Activated CD8-positive, alpha-beta memory T cell treated with anti-CD3 and anti-CD28 coated beads for 1 hour (primary cell): ENCODE data around the gene TLE1.
"Not testable (repeated sequence)": the region's sequence is repeated elsewhere in the genome, so short reads cannot be mapped to it uniquely, and the experiment has no call there.

Experiments used
- DNase-seq, 2 donors: peaks; one replicate each; pipeline ENCODE4 v3.0.0-alpha.2; 2020; ENCODE audit warnings: low read depth in 1 of 2; ENCODE audit errors: extremely low read depth in 1 of 2

TLE1 gene

DNA sequence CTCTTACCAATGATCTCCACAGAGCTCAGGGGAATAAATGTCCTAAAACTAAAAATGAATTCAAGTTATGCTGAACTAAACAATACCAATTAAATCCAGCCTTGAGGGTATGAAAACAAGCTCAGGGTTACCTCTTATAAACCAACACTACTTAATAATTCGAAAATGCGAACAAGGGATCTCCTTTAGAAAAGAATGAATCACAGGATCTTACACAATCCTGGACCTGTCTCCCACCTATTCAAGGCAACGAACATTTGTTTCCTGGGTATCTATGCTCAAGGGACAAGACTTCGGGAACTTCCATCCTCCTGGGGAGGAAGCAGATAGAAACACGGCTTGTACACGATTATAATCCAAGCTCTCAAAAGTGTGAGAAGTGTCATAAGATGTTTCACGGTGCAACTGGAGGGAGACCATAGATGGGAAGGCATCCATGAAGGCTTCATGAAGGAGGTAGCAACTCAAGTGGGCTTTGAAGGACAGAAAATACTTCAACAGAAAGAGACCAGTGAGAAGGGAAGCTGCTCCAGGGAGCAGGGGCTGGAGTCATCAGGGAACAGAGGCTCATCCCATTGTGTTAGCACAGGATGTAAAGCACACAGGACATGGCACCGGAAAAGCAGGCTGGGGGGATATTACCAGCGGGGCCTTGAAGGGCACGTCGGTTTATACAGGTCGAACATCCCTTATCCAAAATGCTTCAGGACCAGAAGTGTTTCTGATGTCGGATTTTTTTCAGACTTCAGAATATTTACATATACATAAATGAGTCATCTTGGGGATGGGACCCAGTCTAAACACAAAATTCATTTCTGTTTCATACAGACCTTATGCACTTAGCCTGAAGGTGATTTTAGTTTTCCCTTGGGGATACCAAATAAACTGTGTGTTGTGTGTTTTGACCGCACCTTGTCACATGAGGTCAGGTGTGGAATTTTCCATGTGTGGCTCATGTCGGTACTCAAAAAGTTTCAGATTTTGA lies 87.4 kb downstream of the TLE1 start:
- no peak for DNase-seq

DNA sequence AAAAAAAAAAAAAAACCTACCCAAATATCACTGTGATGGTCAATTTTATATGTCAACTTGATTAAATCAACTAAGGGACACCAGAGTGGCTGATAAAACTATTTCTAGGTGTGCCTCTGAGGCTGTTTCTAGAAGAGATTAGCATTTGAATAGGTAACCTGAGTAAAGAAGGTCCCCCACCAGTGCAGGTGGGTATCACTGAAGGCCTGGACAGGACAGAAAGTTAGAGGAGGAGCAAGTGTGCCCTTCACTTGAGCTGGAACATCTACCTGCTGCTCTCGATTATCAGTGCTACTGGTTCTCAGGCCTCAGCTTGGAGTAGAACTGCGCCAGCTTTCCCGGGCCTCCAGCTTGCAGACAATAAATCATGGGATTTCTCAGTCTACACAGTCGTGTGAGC lies 88.7 kb downstream of the TLE1 start:
- DNase-seq = no peak

DNA sequence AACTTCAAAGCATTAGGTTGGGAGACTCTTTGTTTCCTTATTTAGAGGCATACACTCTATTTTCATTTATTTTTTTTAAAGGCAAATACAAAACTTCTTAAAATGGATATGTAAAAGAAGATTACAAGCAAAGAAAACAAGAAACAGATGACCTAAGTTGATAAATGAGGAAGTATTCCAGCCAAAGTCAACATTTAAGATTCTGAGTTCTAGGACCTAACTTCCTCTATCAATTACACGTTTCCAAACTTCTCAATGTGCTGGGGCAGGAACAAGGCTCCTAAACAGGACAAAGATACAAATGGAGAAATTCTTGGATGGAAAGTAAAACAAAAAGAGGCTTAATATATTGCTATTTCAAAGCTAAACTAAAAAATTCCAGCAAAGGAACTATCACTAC lies 89.5 kb downstream of the TLE1 start:
- DNase-seq = no peak

DNA sequence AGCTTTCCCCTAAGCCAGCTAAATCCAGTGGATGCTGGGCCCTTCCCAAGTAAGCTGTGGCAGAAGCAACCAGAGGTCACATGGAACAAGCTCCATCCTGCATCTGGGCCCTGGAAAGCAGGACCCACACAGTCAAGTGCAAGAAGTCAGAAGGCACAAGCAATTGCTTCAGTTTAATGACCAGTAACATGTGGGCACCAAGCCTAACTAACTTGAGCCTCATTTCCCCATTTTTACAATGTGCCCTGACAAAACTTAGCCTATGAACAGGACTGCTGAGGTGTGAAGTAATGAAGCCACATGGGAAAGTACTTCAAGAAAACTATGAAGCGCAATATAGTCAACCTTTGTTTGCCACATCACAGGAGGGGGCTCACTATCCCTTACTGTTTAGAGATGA lies 90.5 kb downstream of the TLE1 start:
- no peak for DNase-seq

DNA sequence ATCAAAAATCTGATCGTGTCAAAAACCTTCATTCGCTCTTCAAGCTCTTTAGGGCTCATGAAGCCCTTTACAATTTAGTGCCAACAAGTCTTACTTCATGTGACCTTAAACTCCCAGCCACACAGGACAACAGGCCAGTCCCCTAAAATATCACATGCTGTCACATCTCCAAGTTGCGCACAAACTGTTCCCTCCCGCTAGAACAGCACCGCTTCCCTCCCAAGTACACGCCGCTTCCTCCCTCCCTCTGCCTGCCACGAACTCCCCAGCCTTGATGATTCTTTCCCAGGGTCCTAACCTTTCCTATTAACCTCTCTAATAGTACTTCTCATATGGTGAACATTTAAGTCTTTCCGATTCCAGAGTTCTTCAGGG lies 91.2 kb downstream of the TLE1 start:
- no peak for DNase-seq

DNA sequence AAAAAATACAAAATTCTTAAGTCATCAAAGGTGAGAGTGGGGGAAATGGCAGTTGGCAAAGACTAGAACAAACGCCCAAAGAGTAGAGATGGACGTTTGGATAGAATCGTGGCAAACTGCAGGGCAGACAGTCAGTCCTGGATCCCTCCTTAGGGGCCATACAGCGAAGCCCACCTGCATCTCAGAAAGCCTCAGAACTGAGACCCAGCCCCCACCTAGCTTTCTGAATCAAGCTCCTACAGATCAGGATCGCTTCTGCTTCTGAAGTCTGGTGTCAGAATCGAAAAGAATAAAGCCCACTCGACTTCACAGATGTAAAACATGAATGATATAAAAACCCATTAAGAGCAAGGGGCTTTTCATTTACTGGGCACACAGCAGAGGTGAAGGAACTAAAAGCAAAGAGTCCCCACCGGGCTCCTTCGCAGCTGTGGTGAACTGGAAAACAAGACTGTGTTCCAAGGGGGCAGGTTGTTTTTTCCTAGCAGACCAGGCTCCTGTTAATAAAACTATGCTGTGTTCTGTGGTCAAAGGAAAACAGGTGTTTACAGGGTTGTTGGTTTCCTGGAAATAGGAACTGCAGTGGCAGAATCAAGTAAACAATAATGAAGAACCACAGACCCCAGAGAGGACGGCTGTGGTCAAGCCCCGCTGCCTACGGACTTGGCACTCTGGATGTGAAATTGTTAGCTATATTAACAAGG lies 91.8 kb downstream of the TLE1 start:
- no peak for DNase-seq

DNA sequence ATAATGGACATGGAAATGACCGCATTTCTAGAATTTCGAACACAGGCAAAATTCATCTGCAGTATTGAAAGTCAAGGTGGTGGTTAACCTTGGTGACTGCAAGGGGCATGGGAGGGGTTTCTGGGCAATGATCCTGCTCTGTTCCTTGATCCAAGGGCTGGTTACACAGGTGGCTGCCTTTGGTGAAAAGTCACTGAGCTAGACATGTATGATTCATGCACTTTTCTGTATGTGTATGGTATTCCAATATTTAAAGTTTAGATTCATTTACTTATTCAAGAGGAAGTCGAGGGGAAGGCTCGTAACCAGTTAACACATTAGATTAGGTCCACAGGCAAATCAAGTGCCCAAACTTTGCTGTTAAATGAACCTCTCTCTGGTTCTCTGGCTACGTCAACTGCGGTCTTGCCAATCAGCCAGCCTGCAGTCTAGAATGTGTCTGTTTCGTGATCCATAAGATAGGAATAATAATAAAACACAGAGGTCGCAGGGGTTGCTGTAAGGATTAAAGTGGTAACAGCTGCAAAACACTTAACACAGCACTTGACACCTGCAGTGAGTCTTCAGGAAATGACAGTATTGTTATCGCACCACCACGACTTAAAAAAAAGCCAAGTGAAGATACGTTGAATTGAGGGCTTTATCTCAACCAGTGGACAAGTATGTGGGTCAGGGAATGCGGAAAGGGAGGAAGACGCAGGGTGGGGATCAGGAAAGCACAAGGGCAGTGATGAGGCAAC lies 92.5 kb downstream of the TLE1 start:
- DNase-seq = no peak

DNA sequence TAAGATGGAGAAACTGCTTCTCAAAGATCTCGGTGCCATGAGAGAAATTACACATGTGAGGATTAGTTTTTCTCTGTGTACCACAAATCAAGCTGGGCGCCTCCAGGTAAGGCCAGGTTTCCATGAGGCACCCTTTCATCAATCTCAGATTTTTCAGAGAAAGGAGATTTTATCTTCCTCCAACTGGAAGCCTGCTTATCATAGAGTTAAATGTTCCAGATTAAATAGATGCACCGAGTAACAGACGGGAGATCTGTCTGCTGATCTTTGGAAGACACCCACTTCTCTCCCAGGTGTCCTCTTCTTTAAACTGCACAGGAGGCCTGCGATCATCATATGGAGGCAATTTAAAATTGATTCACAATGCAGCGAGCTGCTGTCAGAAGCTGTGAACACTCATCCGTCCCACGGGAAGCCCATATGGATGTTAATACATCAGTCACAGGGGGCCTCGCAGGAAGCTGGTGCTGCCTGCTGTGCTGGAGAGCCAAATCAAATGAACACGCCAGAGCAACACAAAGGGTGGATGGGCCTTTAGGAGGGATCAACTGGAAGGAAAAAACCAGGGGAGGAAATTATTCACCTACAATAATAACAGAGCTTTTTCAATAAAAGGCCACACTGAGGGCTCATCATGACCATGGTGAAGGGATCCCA lies 93.3 kb downstream of the TLE1 start:
- DNase-seq = no peak

DNA sequence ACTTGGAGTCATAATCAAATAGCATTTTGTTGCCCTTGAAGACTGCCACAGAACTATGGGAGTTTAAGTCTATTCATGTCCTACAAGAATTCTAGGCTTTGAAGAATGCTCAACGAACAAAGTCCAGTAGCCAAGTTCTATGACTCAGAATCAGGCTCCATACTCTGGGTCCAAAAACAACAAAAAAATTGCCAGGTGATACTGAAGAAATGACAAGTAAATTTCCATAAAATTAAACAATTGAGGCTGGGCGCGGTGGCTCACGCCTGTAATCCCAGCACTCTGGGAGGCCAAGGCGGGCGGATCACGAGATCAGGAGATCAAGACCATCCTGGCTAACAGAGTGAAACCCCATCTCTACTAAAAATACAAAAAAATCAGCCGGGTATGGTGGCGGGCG lies 94.1 kb downstream of the TLE1 start:
- not testable (repeated sequence) for DNase-seq

DNA sequence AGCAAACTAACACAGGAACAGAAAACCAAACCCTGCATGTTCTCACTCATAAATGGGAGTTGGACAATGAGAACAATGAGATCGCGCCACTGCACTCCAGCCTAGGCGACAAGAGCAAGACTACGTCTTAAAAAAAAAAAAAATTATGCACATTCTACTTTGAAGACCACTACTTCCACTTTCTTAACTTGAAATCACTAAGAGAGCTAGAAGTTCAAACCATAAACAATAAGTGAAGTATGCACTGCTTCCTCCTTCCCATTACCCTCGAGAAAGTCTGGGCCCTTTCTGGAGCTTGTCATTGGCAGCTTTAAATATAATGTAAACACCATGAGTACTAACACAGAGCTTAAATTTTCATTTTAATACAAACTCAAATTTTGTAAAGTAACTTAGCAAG lies 94.9 kb downstream of the TLE1 start:
- no peak for DNase-seq

DNA sequence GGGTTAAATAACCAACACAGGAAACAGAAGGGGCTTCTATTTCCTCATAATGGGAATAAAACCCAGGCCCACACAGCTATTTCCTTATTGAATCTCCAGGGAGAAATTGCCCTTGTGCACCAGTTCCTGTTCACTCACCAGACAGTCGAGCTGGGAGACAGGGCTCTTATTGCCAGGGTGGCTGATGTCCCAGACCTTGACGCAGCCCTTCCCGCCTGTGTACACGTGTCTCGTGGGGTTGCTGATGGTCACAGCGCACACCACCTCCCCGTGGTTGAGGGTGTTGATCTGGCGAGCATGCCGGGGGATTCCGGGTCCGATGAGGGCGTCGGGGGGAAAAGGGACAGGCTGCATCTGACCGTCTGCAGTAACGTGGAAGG lies 96.5 kb downstream of the TLE1 start:
- DNase-seq = no peak

DNA sequence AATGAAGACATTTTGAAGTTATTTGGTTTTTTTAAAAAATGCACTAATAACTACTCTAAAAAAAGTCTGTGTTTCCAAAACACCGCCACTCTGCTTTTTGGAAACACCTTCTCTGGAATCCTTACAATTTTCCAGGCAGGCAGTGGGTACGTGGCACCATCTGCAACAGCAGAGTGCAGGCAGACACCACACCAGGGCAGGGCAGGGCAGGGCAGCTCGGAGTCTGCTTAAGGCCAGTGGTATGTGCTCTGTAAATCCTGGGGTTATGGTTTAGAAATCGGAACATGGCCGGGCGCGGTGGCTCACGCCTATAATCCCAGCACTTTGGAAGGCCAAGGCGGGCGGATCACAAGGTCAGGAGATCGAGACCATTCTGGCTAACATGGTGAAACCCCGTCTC lies 97.6 kb downstream of the TLE1 start:
- no peak for DNase-seq

DNA sequence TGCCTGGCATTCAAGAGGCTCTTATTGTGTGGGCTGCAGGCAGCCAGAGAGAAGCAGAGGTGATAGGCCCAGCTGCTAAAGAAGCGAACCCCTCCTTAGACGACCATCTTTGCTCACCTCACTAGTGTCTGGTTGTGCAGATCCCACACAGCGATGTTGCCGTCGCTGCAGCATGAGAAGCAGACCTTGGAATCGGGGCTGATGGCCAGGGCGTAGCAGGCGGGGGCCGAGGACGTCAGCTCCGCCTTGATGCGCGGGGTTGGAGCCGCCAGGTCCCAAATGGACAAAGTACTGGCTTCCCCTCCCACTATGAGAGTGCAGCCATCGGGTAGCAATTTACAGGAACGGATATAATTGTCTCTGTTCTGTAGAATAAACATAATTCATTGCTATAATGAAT lies 98.7 kb downstream of the TLE1 start:
- DNase-seq = no peak

DNA sequence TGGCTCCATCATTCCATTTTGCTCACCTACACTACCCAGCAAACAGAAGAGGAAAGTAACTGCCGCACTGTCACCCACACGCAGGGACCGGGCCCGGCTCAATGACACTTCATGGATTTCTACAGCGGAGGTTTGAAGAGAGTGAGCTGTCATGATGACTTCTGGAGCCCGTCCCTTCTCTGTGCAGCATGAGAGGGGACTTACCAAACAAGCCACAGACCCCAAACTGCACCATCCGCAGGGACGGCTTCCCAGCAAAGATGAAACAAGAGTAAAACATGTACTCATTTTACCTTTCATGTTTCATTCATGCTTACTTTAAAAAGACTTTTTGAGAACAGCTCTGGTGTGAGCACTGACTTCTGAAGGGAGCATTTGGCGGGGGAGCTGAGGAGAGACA lies 99.5 kb downstream of the TLE1 start:
- DNase-seq = no peak

DNA sequence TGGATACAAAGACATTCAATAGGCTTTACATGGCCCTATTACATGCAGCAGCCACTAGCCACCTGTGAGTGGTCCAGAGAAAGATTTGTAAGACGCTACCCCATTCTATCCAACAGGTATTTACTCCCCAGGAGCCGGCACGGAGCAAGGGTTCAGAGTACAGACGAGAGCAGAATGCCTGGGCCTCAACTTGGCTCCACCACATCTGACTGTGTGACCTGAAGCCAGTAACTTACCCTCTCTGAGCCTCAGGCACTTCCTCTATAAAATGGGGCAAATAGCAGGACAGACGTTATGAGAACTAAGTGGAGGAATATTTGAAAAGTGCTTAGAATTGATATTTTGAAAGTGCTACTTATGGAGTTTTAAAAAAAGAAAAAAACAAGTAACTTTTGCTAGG lies 100.0 kb downstream of the TLE1 start:
- no peak for DNase-seq

DNA sequence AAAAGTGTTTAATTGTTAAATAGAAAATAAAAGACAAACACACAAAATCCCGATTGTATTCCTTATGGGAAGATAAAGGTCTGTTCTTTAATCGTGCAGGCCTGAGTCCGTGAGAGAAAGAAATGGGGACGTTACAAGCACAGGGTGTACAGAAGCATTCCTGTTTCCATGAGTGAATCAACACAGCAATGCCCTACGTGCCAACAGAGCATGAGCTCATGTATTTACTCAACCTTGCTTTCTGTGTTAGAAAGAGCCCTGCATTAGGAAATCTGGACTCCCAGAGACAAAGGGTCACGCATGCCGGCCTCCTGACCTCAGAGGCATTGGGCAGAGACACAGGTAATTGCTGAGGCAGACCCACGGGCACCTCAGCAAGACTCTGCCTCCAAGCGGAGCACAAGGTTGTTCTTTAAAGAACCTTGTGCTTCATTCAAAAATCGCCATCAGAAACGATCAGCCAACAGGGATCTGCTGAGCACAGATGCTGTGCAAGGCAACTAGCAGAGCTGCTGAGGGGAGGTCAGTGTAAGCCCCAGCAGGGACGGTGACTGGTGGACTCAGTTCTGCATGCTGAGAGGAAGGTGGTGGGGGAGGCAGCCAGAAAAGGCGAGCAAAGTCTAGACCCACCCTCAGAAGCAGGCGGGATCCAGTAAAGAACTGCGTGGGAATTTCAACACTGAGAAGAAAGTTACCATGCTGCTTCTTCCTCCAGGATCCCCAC lies 101.0 kb downstream of the TLE1 start:
- no peak for DNase-seq

DNA sequence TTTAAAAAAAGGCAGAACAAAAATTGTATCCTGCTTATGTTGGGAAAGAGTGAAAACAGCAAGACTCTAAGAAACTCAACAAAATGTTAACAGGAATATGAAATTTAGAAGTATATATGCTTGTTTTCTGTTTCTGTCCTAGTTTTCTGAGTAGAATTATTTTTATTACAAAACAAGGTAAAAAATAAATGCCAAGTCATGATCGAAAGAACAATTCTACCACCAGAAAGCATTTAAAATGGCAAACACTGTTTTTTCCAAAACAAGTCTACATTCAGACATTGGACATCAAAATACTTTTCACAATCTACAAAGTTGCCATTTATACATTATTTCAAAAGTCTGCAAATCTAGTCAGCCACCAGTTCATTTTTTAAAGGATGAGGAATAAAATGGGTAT lies 102.6 kb downstream of the TLE1 start:
- DNase-seq = no peak

DNA sequence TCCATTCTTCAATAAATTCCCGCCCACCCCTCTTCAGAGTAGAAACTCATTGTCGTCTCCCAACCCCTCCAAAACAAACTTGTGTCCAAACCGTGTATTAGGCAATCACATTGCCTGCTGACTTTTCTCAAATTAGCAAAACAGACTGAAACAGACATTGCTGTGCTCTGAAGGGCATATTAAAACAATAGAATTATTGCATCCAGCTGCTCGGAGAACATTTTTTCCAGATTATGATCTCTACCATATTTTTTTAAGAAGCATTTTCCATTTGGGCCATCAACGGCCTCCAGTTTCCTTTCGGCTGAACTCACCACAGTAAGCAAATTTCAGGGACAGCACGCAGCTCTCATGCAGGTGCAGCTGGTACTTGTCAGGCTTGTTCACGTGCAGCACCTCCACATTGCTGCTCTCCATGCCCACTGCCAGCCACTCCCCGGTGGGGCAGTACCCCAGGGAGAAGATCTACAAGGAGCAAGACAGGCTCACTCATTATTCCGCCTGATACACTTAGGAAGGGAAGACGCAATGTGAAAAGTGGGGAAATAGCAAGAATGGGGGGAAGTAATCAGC lies 104.1 kb downstream of the TLE1 start:
- no peak for DNase-seq

DNA sequence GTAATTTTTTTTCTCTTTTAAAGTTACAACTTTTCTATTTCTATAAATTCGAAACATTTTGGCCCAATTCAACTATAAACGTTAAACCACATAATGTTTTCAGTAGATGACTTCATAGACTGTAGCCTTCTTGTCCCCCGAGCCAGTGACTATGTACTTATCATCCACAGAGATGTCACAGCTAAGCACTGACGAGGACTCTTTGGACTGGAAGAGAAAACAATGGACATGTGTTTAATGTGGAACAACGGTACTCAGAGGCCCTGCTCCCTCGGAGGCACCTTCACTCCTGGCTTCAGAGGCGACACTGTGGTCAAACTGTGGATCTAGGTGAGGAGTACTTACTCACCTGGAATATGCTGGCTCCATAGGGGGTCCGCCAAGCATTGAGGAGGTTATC lies 105.2 kb downstream of the TLE1 start:
- DNase-seq = no peak

DNA sequence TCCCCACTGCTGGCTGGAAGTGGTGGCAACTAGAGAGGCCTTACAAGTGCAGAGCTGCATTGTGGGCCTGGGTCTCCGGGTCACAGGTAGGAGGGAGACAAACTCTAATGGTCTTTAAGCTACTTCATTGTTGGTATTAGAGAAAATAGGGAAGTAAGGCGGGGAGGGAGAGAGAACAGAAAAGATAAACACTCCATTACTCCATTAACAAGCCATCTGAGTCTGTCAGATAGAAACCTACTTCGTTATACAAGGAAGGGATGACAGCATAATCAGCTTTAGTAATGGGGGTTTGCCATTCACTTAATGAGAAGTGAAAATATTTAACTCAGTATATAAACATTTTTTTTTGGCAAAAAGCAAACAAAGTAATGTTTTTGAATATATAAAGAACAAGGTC lies 107.4 kb downstream of the TLE1 start:
- no peak for DNase-seq
